Fibroblast of villous mesenchyme (primary cell): ENCODE measurements around the gene FRMD6. TPM values are rescaled to one million over a fixed set of nuclear protein-coding genes. Genes with fewer than 3 reads are reported as not detected.

Experiments
- DNase-seq: peaks from one replicate; pipeline ENCODE4 v3.0.0-alpha.2; 2010; ENCODE audit warnings: low read depth
- H3K4me3 ChIP-seq: 2 replicates; pipeline ENCODE4 v1.5.1; 2011; ENCODE audit warnings: low read depth, mild to moderate bottlenecking, low read length
- CTCF ChIP-seq: IDR thresholded peaks from 2 replicates; pipeline ENCODE4 v1.5.1; 2012; ENCODE audit warnings: low read depth, mild to moderate bottlenecking, low read length; ENCODE audit not compliant: insufficient read depth
- total RNA-seq: library from RNA; depleted of rRNA; stranded (reverse); fragments of >200 nt; gene quantifications from 2 replicates; pipeline ENCODE4 v1.2.3, GENCODE V29; 2012

The FRMD6 gene
- total RNA-seq, 1 donor: 524 TPM

GRCh38 chr14:51616724-51617409, 34.8 kb upstream of the FRMD6 start:
- H3K4me3 ChIP-seq: no peak overlapping the region
- TF ChIP-seq CTCF: no peak
- peak; percentile 86 for DNase-seq

DNA sequence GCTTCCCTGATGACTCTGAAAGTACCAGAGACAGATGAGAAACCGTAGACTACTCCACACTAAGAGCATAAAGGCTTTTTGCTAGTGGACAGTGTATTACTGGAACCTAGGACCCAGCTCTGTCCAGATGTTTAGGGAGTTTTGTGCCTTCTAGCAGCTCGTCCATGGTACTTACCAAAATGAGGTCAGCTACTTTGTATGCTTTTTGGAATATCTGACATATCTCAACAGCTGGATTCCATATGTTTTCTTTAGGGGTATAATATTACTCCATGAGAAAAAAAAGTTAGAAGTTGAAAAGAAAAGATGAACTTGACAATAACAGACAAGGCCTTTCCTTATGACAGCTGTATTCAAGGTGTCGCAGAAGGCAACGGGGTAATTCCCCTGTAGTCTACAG, 32.1 kb upstream of the FRMD6 start:
- DNase-seq: no peak
- TF ChIP-seq CTCF: no peak
- H3K4me3 ChIP-seq: no peak overlapping the region

DNA sequence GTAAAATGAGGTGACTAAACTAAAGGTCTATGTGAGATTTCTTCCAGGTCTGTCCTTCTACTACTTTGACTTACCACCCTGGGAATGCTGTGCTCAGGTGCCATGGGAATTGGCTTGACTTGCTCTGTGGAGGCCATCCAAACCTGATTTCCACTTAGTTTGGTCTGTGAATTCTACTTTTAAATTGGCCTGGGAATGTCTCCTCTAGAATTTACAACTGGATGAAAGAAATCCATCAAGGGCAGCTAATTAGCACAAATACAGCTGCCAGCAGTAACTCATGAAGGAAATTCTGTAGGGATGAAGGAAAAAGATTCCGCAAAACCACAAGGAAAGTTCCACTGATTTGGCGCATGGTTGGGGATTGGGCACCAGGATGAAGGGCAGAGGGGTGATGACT, 31.7 kb upstream of the FRMD6 start:
- DNase-seq: no peak
- TF ChIP-seq CTCF: no peak

DNA sequence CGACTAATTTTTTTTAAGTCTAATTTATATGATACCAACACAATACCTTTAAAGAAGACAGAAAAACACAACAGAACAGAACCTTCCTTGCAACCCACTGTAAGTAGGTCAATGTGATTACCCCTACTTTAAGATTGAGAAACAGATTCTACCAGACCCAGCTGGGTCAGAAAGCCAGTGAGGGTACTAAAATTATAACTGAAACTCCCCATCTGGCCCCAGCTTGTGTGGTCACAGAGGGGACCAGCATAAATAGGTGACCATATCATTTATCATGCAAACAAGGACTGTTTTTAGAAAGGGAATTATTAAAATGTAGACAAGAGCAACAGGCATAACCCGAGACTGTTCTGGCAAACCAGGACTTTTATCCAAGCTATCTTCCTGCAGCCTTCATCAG, 30.1 kb upstream of the FRMD6 start:
- no peak overlapping the region for H3K4me3 ChIP-seq
- no peak for DNase-seq
- no peak for TF ChIP-seq CTCF

More for the DNA sequence above, 31.7 kb upstream of the FRMD6 start:
- H3K4me3 ChIP-seq: no peak overlapping the region

DNA sequence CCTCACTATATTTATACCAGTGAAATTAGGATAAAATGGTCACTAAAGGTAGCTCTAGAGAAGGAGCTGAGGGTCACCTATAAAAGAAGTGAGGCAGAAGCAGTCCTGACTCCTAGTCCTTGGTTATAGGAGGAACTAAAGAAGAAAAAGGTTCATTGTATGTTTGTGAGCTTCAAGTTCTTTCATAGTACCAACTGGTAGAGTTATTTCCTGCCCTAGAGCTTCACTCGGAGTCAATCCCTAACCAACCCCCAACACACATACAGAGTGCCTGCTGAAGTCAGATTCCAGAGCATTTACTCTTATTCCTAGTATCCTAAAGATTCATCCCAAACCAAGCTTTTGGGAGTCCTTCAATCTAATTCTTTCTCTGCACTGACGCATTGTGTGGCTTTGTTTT, 29.3 kb upstream of the FRMD6 start:
- DNase-seq: no peak
- TF ChIP-seq CTCF: no peak
- H3K4me3 ChIP-seq: no peak overlapping the region

- no peak for TF ChIP-seq CTCF
- no peak overlapping the region for H3K4me3 ChIP-seq
- no peak for DNase-seq
These were observed 26.6 kb upstream of the FRMD6 start for GRCh38 chr14:51624955-51625569.

DNA sequence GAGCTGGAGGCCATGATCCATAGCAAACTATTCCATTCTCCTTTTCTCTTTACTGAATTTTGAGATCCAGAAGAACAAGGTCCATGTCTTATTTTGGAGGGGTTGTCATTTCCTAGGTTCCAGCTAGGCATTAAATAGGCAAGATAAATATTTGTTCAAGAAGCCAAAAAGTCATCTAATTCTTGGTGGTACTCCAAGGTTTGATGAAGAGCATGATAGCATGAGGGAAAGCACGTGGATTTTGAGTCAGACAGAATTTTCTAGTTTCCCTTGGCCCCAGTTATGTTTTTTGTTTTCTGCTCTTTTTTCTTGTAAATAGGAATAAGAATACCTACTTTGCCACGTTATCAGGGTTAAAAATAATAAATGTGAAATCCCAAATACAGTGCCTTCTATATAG, 25.5 kb upstream of the FRMD6 start:
- no peak overlapping the region for H3K4me3 ChIP-seq
- no peak for TF ChIP-seq CTCF
- DNase-seq: no peak
